MM.1S (cell line): Measurements from ENCODE around the gene ATG4D.

Experiments
- DNase-seq: peaks from one replicate; pipeline ENCODE4 v3.0.0-alpha.2; 2015
- H2AFZ ChIP-seq: fragments of 300-600 bp; sonication (generic); 2 replicates; pipeline ENCODE4 v1.6.0; 2016; ENCODE audit warnings: antibody characterized with exemption, low read length
- H3F3A ChIP-seq: fragments of 300-600 bp; sonication (generic); 2 replicates; pipeline ENCODE4 v1.6.1; 2016; ENCODE audit warnings: mild to moderate bottlenecking, antibody characterized with exemption, low read length, moderate library complexity, mixed read lengths; ENCODE audit not compliant: insufficient read depth
- H3K27ac ChIP-seq: fragments of 300-600 bp; sonication (generic); 2 replicates; pipeline ENCODE4 v1.5.1; 2016; ENCODE audit warnings: mild to moderate bottlenecking, low read length
- H3K27me3 ChIP-seq: fragments of 300-600 bp; sonication (generic); replicated peaks from 2 replicates; pipeline ENCODE4 v1.6.0; 2016; ENCODE audit warnings: low read length; ENCODE audit not compliant: insufficient read depth
- H3K36me3 ChIP-seq: fragments of 300-600 bp; sonication (generic); replicated peaks from 2 replicates; pipeline ENCODE4 v1.6.1; 2016; ENCODE audit warnings: mild to moderate bottlenecking, low read length, mixed read lengths; ENCODE audit not compliant: insufficient read depth
- H3K4me1 ChIP-seq: fragments of 300-600 bp; sonication (generic); 2 replicates; pipeline ENCODE4 v1.6.1; 2016; ENCODE audit warnings: low read length, mixed read lengths
- H3K4me2 ChIP-seq: fragments of 300-600 bp; sonication (generic); 2 replicates; pipeline ENCODE4 v1.6.0; 2016; ENCODE audit warnings: low read depth, low read length
- H3K4me3 ChIP-seq: fragments of 300-600 bp; sonication (generic); 2 replicates; pipeline ENCODE4 v1.5.1; 2016; ENCODE audit warnings: low read length, mixed read lengths
- H3K79me2 ChIP-seq: fragments of 300-600 bp; sonication (generic); 2 replicates; pipeline ENCODE4 v1.6.1; 2016; ENCODE audit warnings: mixed run types, low read length, mixed read lengths
- H3K9ac ChIP-seq: fragments of 300-600 bp; sonication (generic); 2 replicates; pipeline ENCODE4 v1.6.1; 2016; ENCODE audit warnings: low read length, mixed read lengths
- H3K9me2 ChIP-seq: fragments of 300-600 bp; sonication (generic); replicated peaks from 2 replicates; pipeline ENCODE4 v1.6.1; 2016; ENCODE audit warnings: mild to moderate bottlenecking, low read length, mixed read lengths; ENCODE audit not compliant: insufficient read depth
- H3K9me3 ChIP-seq: fragments of 300-600 bp; sonication (generic); replicated peaks from 2 replicates; pipeline ENCODE4 v1.6.1; 2016; ENCODE audit warnings: mild to moderate bottlenecking, low read length, mixed read lengths; ENCODE audit not compliant: insufficient read depth
- H4K20me1 ChIP-seq: fragments of 300-600 bp; sonication (generic); 2 replicates; pipeline ENCODE4 v1.6.1; 2016; ENCODE audit warnings: mild to moderate bottlenecking, low read length, moderate library complexity, mixed read lengths; ENCODE audit not compliant: insufficient read depth
- EZH2 ChIP-seq: fragments of 300-600 bp; sonication (generic); optimal IDR thresholded peaks from 2 replicates; pipeline ENCODE3; 2017; ENCODE audit warnings: low read depth, mild to moderate bottlenecking, antibody characterized with exemption, low read length, mixed read lengths
- EZH2phosphoT487 ChIP-seq: fragments of 300-600 bp; sonication (generic); IDR thresholded peaks from 2 replicates; pipeline ENCODE4 v1.6.1; 2018; ENCODE audit warnings: antibody characterized with exemption, low read length
- TF ChIP-seq, protein P1 (sequence below): fragments of 300-600 bp; sonication (generic); IDR thresholded peaks from 2 replicates; pipeline ENCODE4 v1.5.1; 2016; ENCODE audit warnings: antibody characterized with exemption, low read length, mixed read lengths

The ATG4D gene

GRCh38 chr19:10552510-10553053 lies 8.9 kb downstream of the ATG4D start:
- no peak for DNase-seq
- H3K79me2 ChIP-seq, result peaks cover 5% of the 10 kb centered on the region; the same call in 1 of the 2 replicates
- no peak overlapping the region for H3K9ac ChIP-seq
- H3F3A ChIP-seq, result 0 out of 2 replicates have a peak, but pooled peaks cover 3% of the 10 kb centered on the region
- no peak overlapping the region for H3K4me2 ChIP-seq
- H4K20me1 ChIP-seq, result no peaks in the 10 kb centered on the region
- H3K9me3 ChIP-seq, result no peaks in the 10 kb centered on the region
- H2AFZ ChIP-seq, result no peak overlapping the region
- TF ChIP-seq, protein P1, sequence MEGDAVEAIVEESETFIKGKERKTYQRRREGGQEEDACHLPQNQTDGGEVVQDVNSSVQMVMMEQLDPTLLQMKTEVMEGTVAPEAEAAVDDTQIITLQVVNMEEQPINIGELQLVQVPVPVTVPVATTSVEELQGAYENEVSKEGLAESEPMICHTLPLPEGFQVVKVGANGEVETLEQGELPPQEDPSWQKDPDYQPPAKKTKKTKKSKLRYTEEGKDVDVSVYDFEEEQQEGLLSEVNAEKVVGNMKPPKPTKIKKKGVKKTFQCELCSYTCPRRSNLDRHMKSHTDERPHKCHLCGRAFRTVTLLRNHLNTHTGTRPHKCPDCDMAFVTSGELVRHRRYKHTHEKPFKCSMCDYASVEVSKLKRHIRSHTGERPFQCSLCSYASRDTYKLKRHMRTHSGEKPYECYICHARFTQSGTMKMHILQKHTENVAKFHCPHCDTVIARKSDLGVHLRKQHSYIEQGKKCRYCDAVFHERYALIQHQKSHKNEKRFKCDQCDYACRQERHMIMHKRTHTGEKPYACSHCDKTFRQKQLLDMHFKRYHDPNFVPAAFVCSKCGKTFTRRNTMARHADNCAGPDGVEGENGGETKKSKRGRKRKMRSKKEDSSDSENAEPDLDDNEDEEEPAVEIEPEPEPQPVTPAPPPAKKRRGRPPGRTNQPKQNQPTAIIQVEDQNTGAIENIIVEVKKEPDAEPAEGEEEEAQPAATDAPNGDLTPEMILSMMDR, result no peak
- TF ChIP-seq EZH2 (no peak), EZH2phosphoT487 (no peak)
- no peaks in the 10 kb centered on the region for H3K27me3 ChIP-seq
- no peaks in the 10 kb centered on the region for H3K9me2 ChIP-seq
- H3K36me3 ChIP-seq, result no peaks in the 10 kb centered on the region
- H3K4me3 ChIP-seq, result no peak overlapping the region
- H3K4me1 ChIP-seq, result no peaks in the 10 kb centered on the region
- H3K27ac ChIP-seq, result no peak overlapping the region

GRCh38 chr19:10553087-10553667 lies 9.5 kb downstream of the ATG4D start:
- Histone ChIP-seq H3F3A (0 out of 2 replicates have a peak, but pooled peaks cover 3% of the 10 kb centered on the region), H3K36me3 (no peaks in the 10 kb centered on the region), H3K4me3 (no peak overlapping the region), H3K4me1 (no peaks in the 10 kb centered on the region), H3K9ac (no peak overlapping the region), H2AFZ (no peak overlapping the region), H3K9me2 (no peaks in the 10 kb centered on the region), H3K79me2 (peaks cover 5% of the 10 kb centered on the region; the same call in 1 of the 2 replicates), H3K27me3 (no peaks in the 10 kb centered on the region), H3K4me2 (no peak overlapping the region), H3K27ac (no peak overlapping the region), H4K20me1 (no peaks in the 10 kb centered on the region), H3K9me3 (no peaks in the 10 kb centered on the region)
- no peak for TF ChIP-seq EZH2
- TF ChIP-seq, protein P1, result no peak
- no peak for TF ChIP-seq EZH2phosphoT487
- no peak for DNase-seq

DNA sequence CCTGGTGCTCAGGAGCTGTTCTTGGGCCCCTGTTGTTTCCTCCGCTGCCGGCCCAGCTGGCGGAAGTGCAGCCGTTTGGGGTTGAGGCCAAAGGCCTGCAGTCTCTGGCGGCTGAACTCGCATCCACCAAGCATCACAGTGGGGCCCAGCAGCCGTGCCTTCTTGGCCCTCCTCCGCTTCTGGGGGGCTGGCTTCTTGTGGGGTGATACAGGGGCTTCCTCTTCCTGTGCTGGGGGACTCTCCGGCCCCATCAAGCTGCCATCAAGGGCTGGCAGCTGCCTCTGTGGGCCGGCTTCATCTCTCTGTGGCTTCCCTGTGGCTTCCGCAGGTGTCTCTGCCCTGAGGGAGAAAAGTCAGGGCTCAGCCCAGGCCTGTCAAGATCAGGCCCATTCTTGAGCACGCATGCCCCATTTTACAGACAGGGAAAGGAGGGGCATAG lies 10.3 kb downstream of the ATG4D start:
- no peak for DNase-seq
- TF ChIP-seq EZH2 (no peak), EZH2phosphoT487 (no peak)
- TF ChIP-seq, protein P1, result no peak
- no peak overlapping the region for H2AFZ ChIP-seq
- no peaks in the 10 kb centered on the region for H3K9me3 ChIP-seq
- no peak overlapping the region for H3K4me3 ChIP-seq
- no peaks in the 10 kb centered on the region for H3K36me3 ChIP-seq
- H3K79me2 ChIP-seq, result no peaks in the 10 kb centered on the region; the same call in 1 of the 2 replicates
- H3K9ac ChIP-seq, result no peak overlapping the region
- H3K4me1 ChIP-seq, result no peaks in the 10 kb centered on the region
- H4K20me1 ChIP-seq, result no peaks in the 10 kb centered on the region
- no peaks in the 10 kb centered on the region for H3K27me3 ChIP-seq
- no peak overlapping the region for H3K4me2 ChIP-seq
- 0 out of 2 replicates have a peak, but pooled peaks cover 3% of the 10 kb centered on the region for H3F3A ChIP-seq
- H3K9me2 ChIP-seq, result no peaks in the 10 kb centered on the region
- no peak overlapping the region for H3K27ac ChIP-seq
